HepG2 (cell line): ENCODE results near the gene SYNGAP1. TPM values are rescaled to one million over a fixed set of nuclear protein-coding genes. Genes with fewer than 3 reads are reported as not detected.

Experiments
- CHD2 ChIP-seq: IDR thresholded peaks from 2 replicates; pipeline ENCODE4 v1.6.1; 2011; ENCODE audit warnings: low read depth, low read length, improper control_type of control experiment
- DMAP1 ChIP-seq: IDR thresholded peaks from 2 replicates; pipeline ENCODE4 v1.6.1; 2016
- HCFC1 ChIP-seq: fragments of 150-350 bp; IDR thresholded peaks from 2 replicates; pipeline ENCODE4 v1.6.1; 2014; ENCODE audit warnings: low read depth, low read length
- KLF12 ChIP-seq: sonication (generic); formaldehyde crosslinking; IDR thresholded peaks from 2 replicates; pipeline ENCODE4 v1.4.0; 2020; ENCODE audit warnings: missing genetic modification reagents, borderline replicate concordance
- MEIS2 ChIP-seq: sonication (generic); formaldehyde crosslinking; IDR thresholded peaks from 2 replicates; pipeline ENCODE4 v1.9.0; 2021; ENCODE audit warnings: mild to moderate bottlenecking, missing genetic modification reagents
- NR2F1 ChIP-seq, 2 experiments: fragments of 450-650 bp in 1 of 2; formaldehyde crosslinking in 1 of 2; IDR thresholded peaks; 2 replicates each; pipeline versions ENCODE4 v1.5.0 to v1.6.1; 2016 to 2020; ENCODE audit warnings: mild to moderate bottlenecking in 1 of 2, missing compliant biosample characterization in 1 of 2, missing genetic modification reagents in 1 of 2, moderate library complexity in 1 of 2
- PLRG1 ChIP-seq: fragments of 450-650 bp; conservative IDR thresholded peaks from 2 replicates; pipeline ENCODE4 v1.6.1; 2016
- SMARCC2 ChIP-seq: fragments of 450-650 bp; IDR thresholded peaks from 2 replicates; pipeline ENCODE4 v1.6.1; 2017; ENCODE audit warnings: antibody characterized with exemption, mild to moderate bottlenecking
- TEAD2 ChIP-seq: sonication (generic); formaldehyde crosslinking; IDR thresholded peaks from 2 replicates; pipeline ENCODE4 v1.9.0; 2021; ENCODE audit warnings: missing genetic modification reagents
- ZFP90 ChIP-seq: sonication (generic); formaldehyde crosslinking; IDR thresholded peaks from 2 replicates; pipeline ENCODE4 v1.8.0; 2022; ENCODE audit warnings: missing genetic modification reagents, mild to moderate bottlenecking, inconsistent platforms, borderline replicate concordance
- ZNF235 ChIP-seq: sonication (generic); formaldehyde crosslinking; IDR thresholded peaks from 2 replicates; pipeline ENCODE4 v1.8.1; 2023; ENCODE audit warnings: mild to moderate bottlenecking, missing genetic modification reagents, borderline replicate concordance
- ZNF484 ChIP-seq: sonication (generic); formaldehyde crosslinking; IDR thresholded peaks from 2 replicates; pipeline ENCODE4 v1.5.1; 2020; ENCODE audit warnings: mild to moderate bottlenecking, low read depth, missing genetic modification reagents, borderline replicate concordance
- ZNF562 ChIP-seq: sonication (generic); formaldehyde crosslinking; IDR thresholded peaks from 2 replicates; pipeline ENCODE4 v1.8.0; 2022; ENCODE audit warnings: missing genetic modification reagents, borderline replicate concordance
- ZNF792 ChIP-seq: IDR thresholded peaks from 2 replicates; pipeline ENCODE4 v1.6.1; 2016
- polyA plus RNA-seq, 8 experiments: library from polyadenylated mRNA; depleted of rRNA in 3 of 8; stranded (reverse) in 7 of 8; unstranded in 1 of 8; fragments of >200 nt; fragmentation: Illumina TruSeq in 4 of 8; extraction: Trizol in 4 of 8; gene quantifications; 2 replicates each; pipeline versions ENCODE4 v1.2.1 to v1.2.3, GENCODE V29; 2011 to 2016; ENCODE audit warnings: low read depth in 4 of 8, missing spikeins in 1 of 8, mixed read lengths in 1 of 8; ENCODE audit not compliant: insufficient read depth in 1 of 8
- total RNA-seq, 5 experiments: library from RNA; depleted of rRNA; stranded (reverse); fragments of >200 nt; fragmentation: Illumina TruSeq; extraction: Trizol; gene quantifications; 2 replicates each; pipeline ENCODE4 v1.2.3, GENCODE V29; 2016; ENCODE audit warnings: low read depth in 1 of 5
- TF ChIP-seq, protein P1 (sequence below), 2 experiments: sonication (generic) in 1 of 2; formaldehyde crosslinking in 1 of 2; IDR thresholded peaks; 2 replicates each; pipeline versions ENCODE4 v1.4.0 to v1.6.1; 2016 to 2020; ENCODE audit warnings: borderline replicate concordance in 1 of 2, low read depth in 1 of 2, mild to moderate bottlenecking in 1 of 2, missing genetic modification reagents in 1 of 2
- TF ChIP-seq, protein P2 (sequence below): fragments of 450-650 bp; IDR thresholded peaks from 2 replicates; pipeline ENCODE4 v1.6.1; 2017; ENCODE audit warnings: mild to moderate bottlenecking
- TF ChIP-seq, protein P3 (sequence below): IDR thresholded peaks from 2 replicates; pipeline ENCODE4 v1.6.1; 2018; ENCODE audit warnings: missing genetic modification reagents
- TF ChIP-seq, protein P4 (sequence below): sonication (generic); formaldehyde crosslinking; conservative IDR thresholded peaks from 2 replicates; pipeline ENCODE4 v1.8.0; 2022; ENCODE audit warnings: mild to moderate bottlenecking, moderate library complexity, missing genetic modification reagents

SYNGAP1 gene
- total and polyA plus RNA-seq, 2 of the 13 experiments (the other 11 are each of a cell fraction or from before 2014, with no cell fraction given): 0.75 to 1.1 TPM

DNA sequence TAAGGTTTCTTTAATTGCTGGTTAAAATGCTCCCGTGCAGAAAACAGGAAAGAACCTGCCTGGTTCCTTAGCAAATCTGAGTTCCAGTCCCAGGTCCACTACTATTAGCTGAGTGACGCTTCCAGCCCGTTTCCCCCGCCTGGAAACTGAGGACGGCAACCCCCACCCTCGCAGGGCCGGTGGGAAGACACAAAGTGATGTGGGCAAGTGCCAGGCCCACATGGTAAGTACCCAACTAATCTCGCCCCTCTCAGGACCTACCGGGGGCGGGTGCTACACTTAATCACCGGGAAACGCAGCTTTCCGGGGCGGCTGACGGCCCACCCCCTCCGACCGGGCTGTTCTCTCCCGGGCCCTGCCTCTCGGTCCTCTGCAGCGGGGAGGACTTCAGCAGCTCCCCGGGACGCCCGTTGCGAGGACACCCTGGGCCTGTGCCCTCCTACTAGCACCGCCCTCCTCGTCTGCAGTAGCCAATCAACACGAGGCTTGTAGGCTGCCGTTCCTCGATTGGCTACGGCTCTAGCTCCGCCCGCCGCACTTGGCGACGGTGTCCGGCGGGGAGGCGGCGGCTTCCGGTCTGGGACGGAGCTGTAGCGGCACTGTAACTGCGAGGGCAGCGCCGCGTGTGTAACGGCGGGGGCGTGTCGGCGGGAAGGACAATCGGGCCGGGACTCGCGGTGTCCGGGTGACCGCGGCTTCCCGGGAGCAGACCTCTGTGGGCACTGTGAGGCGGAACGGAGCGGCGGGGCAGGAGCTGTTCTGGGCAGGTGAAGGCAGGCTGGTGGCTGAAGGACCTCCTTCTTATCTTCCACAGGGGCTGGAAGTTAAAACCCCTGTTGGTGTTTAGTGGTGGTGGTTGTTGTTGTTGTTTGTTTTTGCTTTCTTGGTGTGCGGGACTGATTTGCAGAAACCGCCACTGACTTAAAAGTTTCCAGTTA is 34.4 kb downstream of the SYNGAP1 start, which contains the start of gene ZBTB9 (continued):
- peak; percentile 49; the same call in 1 of the 2 replicates for TF ChIP-seq HCFC1
- TF ChIP-seq CHD2: no peak; the same call in 1 of the 2 replicates
- no peak for TF ChIP-seq SMARCC2
- TF ChIP-seq KLF12 (CRISPR knock-in tag): peak; percentile 79
- TF ChIP-seq ZNF562 (CRISPR knock-in tag): peak; percentile 63; the same call in 1 of the 2 replicates
- no peak for TF ChIP-seq ZNF484
- no peak; the same call in none of the 2 replicates for TF ChIP-seq ZFP90 (CRISPR knock-in tag)
- TF ChIP-seq, protein P1, sequence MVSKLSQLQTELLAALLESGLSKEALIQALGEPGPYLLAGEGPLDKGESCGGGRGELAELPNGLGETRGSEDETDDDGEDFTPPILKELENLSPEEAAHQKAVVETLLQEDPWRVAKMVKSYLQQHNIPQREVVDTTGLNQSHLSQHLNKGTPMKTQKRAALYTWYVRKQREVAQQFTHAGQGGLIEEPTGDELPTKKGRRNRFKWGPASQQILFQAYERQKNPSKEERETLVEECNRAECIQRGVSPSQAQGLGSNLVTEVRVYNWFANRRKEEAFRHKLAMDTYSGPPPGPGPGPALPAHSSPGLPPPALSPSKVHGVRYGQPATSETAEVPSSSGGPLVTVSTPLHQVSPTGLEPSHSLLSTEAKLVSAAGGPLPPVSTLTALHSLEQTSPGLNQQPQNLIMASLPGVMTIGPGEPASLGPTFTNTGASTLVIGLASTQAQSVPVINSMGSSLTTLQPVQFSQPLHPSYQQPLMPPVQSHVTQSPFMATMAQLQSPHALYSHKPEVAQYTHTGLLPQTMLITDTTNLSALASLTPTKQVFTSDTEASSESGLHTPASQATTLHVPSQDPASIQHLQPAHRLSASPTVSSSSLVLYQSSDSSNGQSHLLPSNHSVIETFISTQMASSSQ (IDR thresholded peaks at IDR 0.05; ENCODE audit: low read depth): no peak
- TF ChIP-seq, protein P1 (CRISPR knock-in tag; IDR thresholded peaks at IDR 0.05; ENCODE audit: borderline replicate concordance): peak; percentile 68; the same call in 1 of the 2 replicates
- TF ChIP-seq, protein P2, sequence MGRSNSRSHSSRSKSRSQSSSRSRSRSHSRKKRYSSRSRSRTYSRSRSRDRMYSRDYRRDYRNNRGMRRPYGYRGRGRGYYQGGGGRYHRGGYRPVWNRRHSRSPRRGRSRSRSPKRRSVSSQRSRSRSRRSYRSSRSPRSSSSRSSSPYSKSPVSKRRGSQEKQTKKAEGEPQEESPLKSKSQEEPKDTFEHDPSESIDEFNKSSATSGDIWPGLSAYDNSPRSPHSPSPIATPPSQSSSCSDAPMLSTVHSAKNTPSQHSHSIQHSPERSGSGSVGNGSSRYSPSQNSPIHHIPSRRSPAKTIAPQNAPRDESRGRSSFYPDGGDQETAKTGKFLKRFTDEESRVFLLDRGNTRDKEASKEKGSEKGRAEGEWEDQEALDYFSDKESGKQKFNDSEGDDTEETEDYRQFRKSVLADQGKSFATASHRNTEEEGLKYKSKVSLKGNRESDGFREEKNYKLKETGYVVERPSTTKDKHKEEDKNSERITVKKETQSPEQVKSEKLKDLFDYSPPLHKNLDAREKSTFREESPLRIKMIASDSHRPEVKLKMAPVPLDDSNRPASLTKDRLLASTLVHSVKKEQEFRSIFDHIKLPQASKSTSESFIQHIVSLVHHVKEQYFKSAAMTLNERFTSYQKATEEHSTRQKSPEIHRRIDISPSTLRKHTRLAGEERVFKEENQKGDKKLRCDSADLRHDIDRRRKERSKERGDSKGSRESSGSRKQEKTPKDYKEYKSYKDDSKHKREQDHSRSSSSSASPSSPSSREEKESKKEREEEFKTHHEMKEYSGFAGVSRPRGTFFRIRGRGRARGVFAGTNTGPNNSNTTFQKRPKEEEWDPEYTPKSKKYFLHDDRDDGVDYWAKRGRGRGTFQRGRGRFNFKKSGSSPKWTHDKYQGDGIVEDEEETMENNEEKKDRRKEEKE: no peak
- TF ChIP-seq PLRG1: no peak
- TF ChIP-seq DMAP1 (CRISPR knock-in tag): peak; percentile 94
- TF ChIP-seq, protein P3, sequence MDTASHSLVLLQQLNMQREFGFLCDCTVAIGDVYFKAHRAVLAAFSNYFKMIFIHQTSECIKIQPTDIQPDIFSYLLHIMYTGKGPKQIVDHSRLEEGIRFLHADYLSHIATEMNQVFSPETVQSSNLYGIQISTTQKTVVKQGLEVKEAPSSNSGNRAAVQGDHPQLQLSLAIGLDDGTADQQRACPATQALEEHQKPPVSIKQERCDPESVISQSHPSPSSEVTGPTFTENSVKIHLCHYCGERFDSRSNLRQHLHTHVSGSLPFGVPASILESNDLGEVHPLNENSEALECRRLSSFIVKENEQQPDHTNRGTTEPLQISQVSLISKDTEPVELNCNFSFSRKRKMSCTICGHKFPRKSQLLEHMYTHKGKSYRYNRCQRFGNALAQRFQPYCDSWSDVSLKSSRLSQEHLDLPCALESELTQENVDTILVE (CRISPR knock-in tag): peak; percentile 97
- TF ChIP-seq, protein P4, sequence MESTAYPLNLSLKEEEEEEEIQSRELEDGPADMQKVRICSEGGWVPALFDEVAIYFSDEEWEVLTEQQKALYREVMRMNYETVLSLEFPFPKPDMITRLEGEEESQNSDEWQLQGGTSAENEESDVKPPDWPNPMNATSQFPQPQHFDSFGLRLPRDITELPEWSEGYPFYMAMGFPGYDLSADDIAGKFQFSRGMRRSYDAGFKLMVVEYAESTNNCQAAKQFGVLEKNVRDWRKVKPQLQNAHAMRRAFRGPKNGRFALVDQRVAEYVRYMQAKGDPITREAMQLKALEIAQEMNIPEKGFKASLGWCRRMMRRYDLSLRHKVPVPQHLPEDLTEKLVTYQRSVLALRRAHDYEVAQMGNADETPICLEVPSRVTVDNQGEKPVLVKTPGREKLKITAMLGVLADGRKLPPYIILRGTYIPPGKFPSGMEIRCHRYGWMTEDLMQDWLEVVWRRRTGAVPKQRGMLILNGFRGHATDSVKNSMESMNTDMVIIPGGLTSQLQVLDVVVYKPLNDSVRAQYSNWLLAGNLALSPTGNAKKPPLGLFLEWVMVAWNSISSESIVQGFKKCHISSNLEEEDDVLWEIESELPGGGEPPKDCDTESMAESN: peak; percentile 88
- TF ChIP-seq MEIS2 (CRISPR knock-in tag): peak; percentile 47; the same call in 1 of the 2 replicates
- TF ChIP-seq ZNF235: no peak; the same call in 1 of the 2 replicates
- no peak for TF ChIP-seq NR2F1 (CRISPR knock-in tag; IDR thresholded peaks at IDR 0.05)
- peak; percentile 95 for TF ChIP-seq ZNF792 (CRISPR knock-in tag)
- 0 out of 2 replicates have a peak, but pooled peaks have one; percentile 12 for TF ChIP-seq TEAD2
